ENCODE data around the gene NUPR1.

GRCh38 chr16:28558456-28558855, 19.7 kb upstream of the NUPR1 start:
- no peak for TF ChIP-seq CTCF (conservative IDR thresholded peaks at IDR 0.05; ENCODE audit: low read depth, low read length)
- no peak for TF ChIP-seq EZH2 (IDR thresholded peaks at IDR 0.05; ENCODE audit: borderline replicate concordance, low read depth, low read length, poor library complexity, severe bottlenecking)
